ENCODE measurements around the gene ELMOD3.

- TF ChIP-seq, protein P1, sequence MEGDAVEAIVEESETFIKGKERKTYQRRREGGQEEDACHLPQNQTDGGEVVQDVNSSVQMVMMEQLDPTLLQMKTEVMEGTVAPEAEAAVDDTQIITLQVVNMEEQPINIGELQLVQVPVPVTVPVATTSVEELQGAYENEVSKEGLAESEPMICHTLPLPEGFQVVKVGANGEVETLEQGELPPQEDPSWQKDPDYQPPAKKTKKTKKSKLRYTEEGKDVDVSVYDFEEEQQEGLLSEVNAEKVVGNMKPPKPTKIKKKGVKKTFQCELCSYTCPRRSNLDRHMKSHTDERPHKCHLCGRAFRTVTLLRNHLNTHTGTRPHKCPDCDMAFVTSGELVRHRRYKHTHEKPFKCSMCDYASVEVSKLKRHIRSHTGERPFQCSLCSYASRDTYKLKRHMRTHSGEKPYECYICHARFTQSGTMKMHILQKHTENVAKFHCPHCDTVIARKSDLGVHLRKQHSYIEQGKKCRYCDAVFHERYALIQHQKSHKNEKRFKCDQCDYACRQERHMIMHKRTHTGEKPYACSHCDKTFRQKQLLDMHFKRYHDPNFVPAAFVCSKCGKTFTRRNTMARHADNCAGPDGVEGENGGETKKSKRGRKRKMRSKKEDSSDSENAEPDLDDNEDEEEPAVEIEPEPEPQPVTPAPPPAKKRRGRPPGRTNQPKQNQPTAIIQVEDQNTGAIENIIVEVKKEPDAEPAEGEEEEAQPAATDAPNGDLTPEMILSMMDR (IDR thresholded peaks at IDR 0.05; ENCODE audit: low read depth, low read length): no peak
- TF ChIP-seq POLR2A (IDR thresholded peaks at IDR 0.05; ENCODE audit: extremely low read depth, insufficient read length): no peak
Measured at GRCh38 chr2:85423525-85423924, 69.0 kb downstream of the ELMOD3 start.

All from NB4 (cell line).